Pancreas (tissue), 10 donors: Measurements from ENCODE around the gene KCNE3. TPM values are rescaled to one million over a fixed set of nuclear protein-coding genes. Genes with fewer than 3 reads are reported as not detected.

ENCODE experiments used
- ATAC-seq, 4 donors: fragments of 200-7000 bp; cut with Tn5 transposase; one replicate each; pipeline versions ENCODE4 v1.8.0 to v1.9.1; 2020; ENCODE audit warnings: mild to moderate bottlenecking in 4 of 4, moderate library complexity in 4 of 4
- DNase-seq, 6 donors: peaks; one replicate each; pipeline ENCODE4 v3.0.0-alpha.2; 2020
- FAIRE-seq: peaks from 2 replicates; lab custom pipeline; 2012; peaks lifted over from hg19 to GRCh38; lab: Jason Lieb, UNC
- H3K27ac ChIP-seq, 4 donors: fragments of 200-600 bp; sonication (generic); 1 replicate in 3 of 4; 2 replicates in 1 of 4; pipeline versions ENCODE4 v1.5.0 to v1.8.0; 2020
- H3K27me3 ChIP-seq, 4 donors: fragments of 200-600 bp; one replicate each; pipeline ENCODE4 v1.8.0; 2021
- H3K36me3 ChIP-seq, 3 donors: fragments of 200-600 bp; sonication (generic) in 1 of 3; one replicate each; pipeline versions ENCODE4 v1.5.0 to v1.8.0; 2020 to 2021
- H3K4me1 ChIP-seq, 3 donors: fragments of 200-600 bp; one replicate each; pipeline ENCODE4 v1.8.0; 2021
- H3K4me3 ChIP-seq, 4 donors: fragments of 200-600 bp; sonication (generic) in 2 of 4; one replicate each; pipeline versions ENCODE4 v1.5.0 to v1.8.0; 2020 to 2021
- H3K9me3 ChIP-seq, 4 donors: fragments of 200-600 bp; one replicate each; pipeline ENCODE4 v1.8.0; 2021
- CTCF ChIP-seq, 4 donors: fragments of 200-600 bp; sonication (generic) in 3 of 4; IDR thresholded peaks; one replicate each; pipeline versions ENCODE4 v1.5.0 to v1.8.0; 2021; ENCODE audit warnings: antibody characterized with exemption in 4 of 4
- WGBS, 2 donors: extraction: QIAGEN DNeasy Blood & Tissue Kit; methylation state at CpG; one replicate each; pipeline ENCODE4 v1.1.7; 2013; 5-methylcytosine and 5-hydroxymethylcytosine counted together
- intact Hi-C, 3 donors: fragments of 100-400 bp; cut with DNase I; formaldehyde crosslinking; loops; one replicate each; pipeline versions ENCODE4 v1.11.1 to v1.14.2; 2022
- polyA plus RNA-seq, 2 donors: library from polyadenylated mRNA; stranded (reverse); fragments of 200-250 nt; gene quantifications; one replicate each; pipeline ENCODE4 v1.2.3, GENCODE V29; 2013
- total RNA-seq, 6 donors: library from RNA; stranded (reverse); fragmentation: NEBNext Ultra II Directional in 4 of 6; extraction: Animal tissue kit (Norgen Biotek cat#: 25700) in 4 of 6; gene quantifications; one replicate each; pipeline versions ENCODE4 v1.2.1 to v1.2.4, GENCODE V29; 2021 to 2023
- donor health status: healthy with polysubstance abuse.
- donor health status: DM: no; HTN: no; CAD: no; lungs with moderate emphysema.
- donor health status: DM: no; HTN: no; CAD: no.
- donor health status: control.
- donor health status: control.
- donor health status: Bipolar disorder and iron deficiency.
- donor health status: DM: yes; HTN: yes; CAD: no.
- donor health status: DM: no; HTN: no; CAD: no.
- donor health status: DM: no; HTN: no; CAD: no.
- donor health status: DM: yes; HTN: yes; CAD: no.

KCNE3 gene
- total and polyA plus RNA-seq, 8 donors = 4.1 to 10.9 (median 5.1) TPM

GRCh38 chr11:74480688-74481417 lies 13.5 kb upstream of the KCNE3 start:
- intact Hi-C loops = no loop called here
- Histone ChIP-seq H3K4me1 (no peaks in the 10 kb centered on the region), H3K27ac (no peak overlapping the region), H3K36me3 (no peaks in the 10 kb centered on the region), H3K27me3 (no peaks in the 10 kb centered on the region), H3K4me3 (no peak overlapping the region), H3K9me3 (no peaks in the 10 kb centered on the region)
- DNase-seq (no peak), ATAC-seq (no peak), FAIRE-seq (no peak)
- 58 to 63% methylated on average over 3 of the region's 3 CpGs for WGBS, 2 donors
- no peak for TF ChIP-seq CTCF (IDR thresholded peaks at IDR 0.05)

- no peak for DNase-seq
- no peak for TF ChIP-seq CTCF (IDR thresholded peaks at IDR 0.05)
- no peak for ATAC-seq
- Histone ChIP-seq H3K27me3 (no peaks in the 10 kb centered on the region), H3K9me3 (no peaks in the 10 kb centered on the region), H3K27ac (no peak overlapping the region), H3K4me3 (no peak overlapping the region), H3K4me1 (no peaks in the 10 kb centered on the region), H3K36me3 (no peaks in the 10 kb centered on the region)
- FAIRE-seq = no peak
- 23 to 27% methylated on average over 1 of the region's 1 CpG for WGBS, 2 donors
- intact Hi-C loops = no loop called here
These were observed 12.4 kb upstream of the KCNE3 start for GRCh38 chr11:74479732-74480123.

- ATAC-seq = no peak
- intact Hi-C loops = no loop called here
- no peak for FAIRE-seq
These were observed 11.8 kb upstream of the KCNE3 start for GRCh38 chr11:74478877-74479731.

GRCh38 chr11:74476536-74476935 lies 9.2 kb upstream of the KCNE3 start:
- no peak for TF ChIP-seq CTCF (IDR thresholded peaks at IDR 0.05)
- DNase-seq = no peak
- Histone ChIP-seq H3K36me3 (no peaks in the 10 kb centered on the region), H3K4me3 (no peak overlapping the region), H3K4me1 (no peaks in the 10 kb centered on the region), H3K9me3 (no peaks in the 10 kb centered on the region), H3K27me3 (no peaks in the 10 kb centered on the region), H3K27ac (no peak overlapping the region)
- no peak for ATAC-seq
- 79 to 93% methylated on average over 2 of the region's 2 CpGs for WGBS, 2 donors
- intact Hi-C loops = no loop called here
- FAIRE-seq = no peak

More at GRCh38 chr11:74478877-74479731, 11.8 kb upstream of the KCNE3 start:
- 70 to 80% methylated on average over 10 of the region's 10 CpGs for WGBS, 2 donors
- Histone ChIP-seq H3K9me3 (no peaks in the 10 kb centered on the region), H3K27ac (no peak overlapping the region), H3K4me1 (no peaks in the 10 kb centered on the region), H3K27me3 (no peaks in the 10 kb centered on the region), H3K4me3 (no peak overlapping the region), H3K36me3 (no peaks in the 10 kb centered on the region)
- no peak for TF ChIP-seq CTCF (IDR thresholded peaks at IDR 0.05)
- no peak for DNase-seq
